GM12878 (cell line): ENCODE results near the gene KASH5. TPM values are rescaled to one million over a fixed set of nuclear protein-coding genes. Genes with fewer than 3 reads are reported as not detected.

Experiments used
- BRCA1 ChIP-seq: IDR thresholded peaks from 2 replicates; pipeline ENCODE4 v1.6.1; 2011; ENCODE audit warnings: low read depth, low read length, improper control_type of control experiment
- JUNB ChIP-seq: IDR thresholded peaks from 2 replicates; pipeline ENCODE4 v1.6.1; 2016; ENCODE audit warnings: antibody characterized with exemption, mild to moderate bottlenecking
- KAT2A ChIP-seq: conservative IDR thresholded peaks from 2 replicates; pipeline ENCODE4 v1.6.1; 2011; ENCODE audit warnings: low read depth, low read length; ENCODE audit not compliant: control insufficient read depth
- KDM1A ChIP-seq: fragments of 200-600 bp; sonication (generic); IDR thresholded peaks from 2 replicates; pipeline ENCODE4 v1.6.1; 2016; ENCODE audit warnings: borderline replicate concordance
- LARP7 ChIP-seq: fragments of 450-650 bp; IDR thresholded peaks from 2 replicates; pipeline ENCODE4 v1.6.1; 2017; ENCODE audit warnings: mild to moderate bottlenecking
- NR2F1 ChIP-seq: fragments of 450-650 bp; conservative IDR thresholded peaks from 2 replicates; pipeline ENCODE4 v1.6.1; 2017; ENCODE audit warnings: mild to moderate bottlenecking
- POLR2A ChIP-seq: IDR thresholded peaks from 2 replicates; pipeline ENCODE4 v1.6.1; 2011; ENCODE audit warnings: low read depth, mild to moderate bottlenecking, low read length
- POU2F2 ChIP-seq: IDR thresholded peaks from 3 replicates; pipeline ENCODE4 v1.6.1; 2011; ENCODE audit warnings: low read depth, mild to moderate bottlenecking, low read length, borderline replicate concordance
- SIN3A ChIP-seq: IDR thresholded peaks from 2 replicates; pipeline ENCODE4 v1.6.1; 2012; ENCODE audit warnings: low read depth, low read length, improper control_type of control experiment
- SMC3 ChIP-seq: IDR thresholded peaks from 2 replicates; pipeline ENCODE4 v1.6.1; 2011; ENCODE audit warnings: low read length, improper control_type of control experiment, borderline replicate concordance
- SREBF1 ChIP-seq: IDR thresholded peaks from 2 replicates; pipeline ENCODE4 v1.6.1; 2012; ENCODE audit warnings: mild to moderate bottlenecking, low read length
- SREBF2 ChIP-seq: IDR thresholded peaks from 2 replicates; pipeline ENCODE4 v1.6.1; 2012; ENCODE audit warnings: mild to moderate bottlenecking, low read length
- STAT3 ChIP-seq: IDR thresholded peaks from 2 replicates; pipeline ENCODE4 v1.6.1; 2011; ENCODE audit warnings: low read depth, low read length, improper control_type of control experiment
- ZBED1 ChIP-seq: IDR thresholded peaks from 2 replicates; pipeline ENCODE4 v1.6.1; 2016; ENCODE audit warnings: borderline replicate concordance
- ZNF384 ChIP-seq: IDR thresholded peaks from 2 replicates; pipeline ENCODE4 v1.6.1; 2012; ENCODE audit warnings: low read depth, mild to moderate bottlenecking, low read length, improper control_type of control experiment, borderline replicate concordance
- ZNF622 ChIP-seq: fragments of 450-650 bp; IDR thresholded peaks from 2 replicates; pipeline ENCODE4 v1.6.1; 2017; ENCODE audit warnings: mild to moderate bottlenecking, inconsistent platforms
- polyA plus RNA-seq, 11 experiments: library from polyadenylated mRNA; depleted of rRNA in 4 of 11; unstranded in 6 of 11; stranded (reverse) in 5 of 11; fragments of >200 nt; fragmentation: Nextera tagmentation in 4 of 11; fragmentation: Illumina TruSeq in 1 of 11; extraction: Ambion mirVana in 4 of 11; extraction: Trizol in 1 of 11; gene quantifications; 1 replicate in 1 of 11; 2 replicates in 10 of 11; pipeline versions ENCODE4 v1.2.1 to v1.2.3, GENCODE V29; 2011 to 2016; ENCODE audit warnings: inconsistent platforms in 2 of 11, missing spikeins in 2 of 11, low read depth in 1 of 11
- total RNA-seq, 4 experiments: library from RNA; depleted of rRNA in 3 of 4; stranded (reverse); fragments of >200 nt in 3 of 4; fragmentation: Illumina TruSeq in 1 of 4; extraction: Trizol in 1 of 4; gene quantifications; 2 replicates each; pipeline versions ENCODE4 v1.2.1 to v1.2.3, GENCODE V29; 2013 to 2021
- TF ChIP-seq, protein P1 (sequence below): fragments of 450-650 bp; IDR thresholded peaks from 2 replicates; pipeline ENCODE4 v1.6.1; 2017; ENCODE audit warnings: mild to moderate bottlenecking
- TF ChIP-seq, protein P2 (sequence below): IDR thresholded peaks from 2 replicates; pipeline ENCODE4 v1.6.1; 2012; ENCODE audit warnings: low read depth, low read length, improper control_type of control experiment
- TF ChIP-seq, protein P3 (sequence below): fragments of 450-650 bp; IDR thresholded peaks from 2 replicates; pipeline ENCODE4 v1.6.1; 2018; ENCODE audit warnings: borderline replicate concordance, mild to moderate bottlenecking; ENCODE audit not compliant: partially characterized antibody
- TF ChIP-seq, protein P4 (sequence below): fragments of 450-650 bp; IDR thresholded peaks from 2 replicates; pipeline ENCODE4 v1.6.1; 2016; ENCODE audit warnings: mild to moderate bottlenecking
- TF ChIP-seq, protein P5 (sequence below): fragments of 150-350 bp; IDR thresholded peaks from 2 replicates; pipeline ENCODE4 v1.6.1; 2014; ENCODE audit warnings: mild to moderate bottlenecking, low read depth, low read length

The KASH5 gene
- total and polyA plus RNA-seq, 10 of the 15 experiments (the other 5 are each of a cell fraction or from before 2014, with no cell fraction given): 0.03 to 0.06 (median 0.05) TPM; not detected in 7

DNA sequence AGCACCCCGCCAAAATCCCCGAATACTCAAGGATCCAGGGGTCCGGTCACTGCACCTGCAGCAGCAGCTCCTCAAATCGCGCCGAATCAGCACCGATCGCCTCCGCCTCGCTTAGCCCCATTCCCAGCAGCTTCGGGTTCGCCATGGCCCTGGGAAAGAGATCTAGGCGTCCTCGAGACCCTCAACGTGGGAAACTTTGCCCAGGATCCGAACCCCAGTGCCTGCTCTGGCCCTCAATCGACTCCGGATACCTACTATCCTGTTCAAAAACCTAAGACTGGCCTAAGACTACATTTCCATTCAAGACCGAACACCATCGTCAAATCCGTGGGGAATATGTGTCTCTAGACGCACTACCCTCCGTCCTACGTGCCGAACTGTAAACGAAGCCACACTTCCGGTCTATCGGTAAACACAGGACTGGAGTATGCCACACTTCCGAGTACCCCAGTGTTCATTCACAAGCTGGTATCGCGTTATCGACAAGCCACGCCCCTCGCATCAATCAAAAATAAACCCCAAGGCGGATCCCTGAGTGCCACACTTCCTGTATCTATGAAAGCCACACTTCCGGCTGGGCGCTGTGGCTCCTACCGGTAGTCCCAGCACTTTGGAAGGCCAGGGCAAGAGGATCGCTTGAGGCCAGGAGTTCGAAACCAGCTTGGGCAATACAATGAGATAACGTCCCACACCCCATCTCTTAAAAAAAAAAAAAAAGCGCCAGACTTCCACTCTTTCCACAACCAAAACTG lies 63.6 kb downstream of the KASH5 start, which contains the start of gene PIH1D1 (continued):
- TF ChIP-seq ZNF384 (no peak), SIN3A (0 out of 2 replicates have a peak, but pooled peaks have one; percentile 31), ZBED1 (no peak; the same call in 1 of the 2 replicates), POU2F2 (peak; percentile 25; the same call in 2 of the 3 replicates), BRCA1 (peak; percentile 76), SMC3 (no peak), LARP7 (no peak; the same call in 1 of the 2 replicates), ZNF622 (no peak), JUNB (no peak), POLR2A (peak; percentile 80), KDM1A (no peak), SREBF1 (no peak), SREBF2 (no peak), KAT2A (no peak), NR2F1 (no peak), STAT3 (no peak)
- TF ChIP-seq, protein P1, sequence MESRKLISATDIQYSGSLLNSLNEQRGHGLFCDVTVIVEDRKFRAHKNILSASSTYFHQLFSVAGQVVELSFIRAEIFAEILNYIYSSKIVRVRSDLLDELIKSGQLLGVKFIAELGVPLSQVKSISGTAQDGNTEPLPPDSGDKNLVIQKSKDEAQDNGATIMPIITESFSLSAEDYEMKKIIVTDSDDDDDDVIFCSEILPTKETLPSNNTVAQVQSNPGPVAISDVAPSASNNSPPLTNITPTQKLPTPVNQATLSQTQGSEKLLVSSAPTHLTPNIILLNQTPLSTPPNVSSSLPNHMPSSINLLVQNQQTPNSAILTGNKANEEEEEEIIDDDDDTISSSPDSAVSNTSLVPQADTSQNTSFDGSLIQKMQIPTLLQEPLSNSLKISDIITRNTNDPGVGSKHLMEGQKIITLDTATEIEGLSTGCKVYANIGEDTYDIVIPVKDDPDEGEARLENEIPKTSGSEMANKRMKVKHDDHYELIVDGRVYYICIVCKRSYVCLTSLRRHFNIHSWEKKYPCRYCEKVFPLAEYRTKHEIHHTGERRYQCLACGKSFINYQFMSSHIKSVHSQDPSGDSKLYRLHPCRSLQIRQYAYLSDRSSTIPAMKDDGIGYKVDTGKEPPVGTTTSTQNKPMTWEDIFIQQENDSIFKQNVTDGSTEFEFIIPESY: no peak
- TF ChIP-seq, protein P2, sequence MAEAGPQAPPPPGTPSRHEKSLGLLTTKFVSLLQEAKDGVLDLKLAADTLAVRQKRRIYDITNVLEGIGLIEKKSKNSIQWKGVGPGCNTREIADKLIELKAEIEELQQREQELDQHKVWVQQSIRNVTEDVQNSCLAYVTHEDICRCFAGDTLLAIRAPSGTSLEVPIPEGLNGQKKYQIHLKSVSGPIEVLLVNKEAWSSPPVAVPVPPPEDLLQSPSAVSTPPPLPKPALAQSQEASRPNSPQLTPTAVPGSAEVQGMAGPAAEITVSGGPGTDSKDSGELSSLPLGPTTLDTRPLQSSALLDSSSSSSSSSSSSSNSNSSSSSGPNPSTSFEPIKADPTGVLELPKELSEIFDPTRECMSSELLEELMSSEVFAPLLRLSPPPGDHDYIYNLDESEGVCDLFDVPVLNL: no peak
- TF ChIP-seq, protein P3, sequence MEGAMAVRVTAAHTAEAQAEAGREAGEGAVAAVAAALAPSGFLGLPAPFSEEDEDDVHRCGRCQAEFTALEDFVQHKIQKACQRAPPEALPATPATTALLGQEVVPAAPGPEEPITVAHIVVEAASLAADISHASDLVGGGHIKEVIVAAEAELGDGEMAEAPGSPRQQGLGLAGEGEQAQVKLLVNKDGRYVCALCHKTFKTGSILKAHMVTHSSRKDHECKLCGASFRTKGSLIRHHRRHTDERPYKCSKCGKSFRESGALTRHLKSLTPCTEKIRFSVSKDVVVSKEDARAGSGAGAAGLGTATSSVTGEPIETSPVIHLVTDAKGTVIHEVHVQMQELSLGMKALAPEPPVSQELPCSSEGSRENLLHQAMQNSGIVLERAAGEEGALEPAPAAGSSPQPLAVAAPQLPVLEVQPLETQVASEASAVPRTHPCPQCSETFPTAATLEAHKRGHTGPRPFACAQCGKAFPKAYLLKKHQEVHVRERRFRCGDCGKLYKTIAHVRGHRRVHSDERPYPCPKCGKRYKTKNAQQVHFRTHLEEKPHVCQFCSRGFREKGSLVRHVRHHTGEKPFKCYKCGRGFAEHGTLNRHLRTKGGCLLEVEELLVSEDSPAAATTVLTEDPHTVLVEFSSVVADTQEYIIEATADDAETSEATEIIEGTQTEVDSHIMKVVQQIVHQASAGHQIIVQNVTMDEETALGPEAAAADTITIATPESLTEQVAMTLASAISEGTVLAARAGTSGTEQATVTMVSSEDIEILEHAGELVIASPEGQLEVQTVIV: no peak
- TF ChIP-seq, protein P4, sequence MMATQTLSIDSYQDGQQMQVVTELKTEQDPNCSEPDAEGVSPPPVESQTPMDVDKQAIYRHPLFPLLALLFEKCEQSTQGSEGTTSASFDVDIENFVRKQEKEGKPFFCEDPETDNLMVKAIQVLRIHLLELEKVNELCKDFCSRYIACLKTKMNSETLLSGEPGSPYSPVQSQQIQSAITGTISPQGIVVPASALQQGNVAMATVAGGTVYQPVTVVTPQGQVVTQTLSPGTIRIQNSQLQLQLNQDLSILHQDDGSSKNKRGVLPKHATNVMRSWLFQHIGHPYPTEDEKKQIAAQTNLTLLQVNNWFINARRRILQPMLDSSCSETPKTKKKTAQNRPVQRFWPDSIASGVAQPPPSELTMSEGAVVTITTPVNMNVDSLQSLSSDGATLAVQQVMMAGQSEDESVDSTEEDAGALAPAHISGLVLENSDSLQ: peak; percentile 98
- TF ChIP-seq, protein P5, sequence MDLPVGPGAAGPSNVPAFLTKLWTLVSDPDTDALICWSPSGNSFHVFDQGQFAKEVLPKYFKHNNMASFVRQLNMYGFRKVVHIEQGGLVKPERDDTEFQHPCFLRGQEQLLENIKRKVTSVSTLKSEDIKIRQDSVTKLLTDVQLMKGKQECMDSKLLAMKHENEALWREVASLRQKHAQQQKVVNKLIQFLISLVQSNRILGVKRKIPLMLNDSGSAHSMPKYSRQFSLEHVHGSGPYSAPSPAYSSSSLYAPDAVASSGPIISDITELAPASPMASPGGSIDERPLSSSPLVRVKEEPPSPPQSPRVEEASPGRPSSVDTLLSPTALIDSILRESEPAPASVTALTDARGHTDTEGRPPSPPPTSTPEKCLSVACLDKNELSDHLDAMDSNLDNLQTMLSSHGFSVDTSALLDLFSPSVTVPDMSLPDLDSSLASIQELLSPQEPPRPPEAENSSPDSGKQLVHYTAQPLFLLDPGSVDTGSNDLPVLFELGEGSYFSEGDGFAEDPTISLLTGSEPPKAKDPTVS: no peak
